Measurements from ENCODE around the gene PRKCE.

Gene PRKCE

DNA sequence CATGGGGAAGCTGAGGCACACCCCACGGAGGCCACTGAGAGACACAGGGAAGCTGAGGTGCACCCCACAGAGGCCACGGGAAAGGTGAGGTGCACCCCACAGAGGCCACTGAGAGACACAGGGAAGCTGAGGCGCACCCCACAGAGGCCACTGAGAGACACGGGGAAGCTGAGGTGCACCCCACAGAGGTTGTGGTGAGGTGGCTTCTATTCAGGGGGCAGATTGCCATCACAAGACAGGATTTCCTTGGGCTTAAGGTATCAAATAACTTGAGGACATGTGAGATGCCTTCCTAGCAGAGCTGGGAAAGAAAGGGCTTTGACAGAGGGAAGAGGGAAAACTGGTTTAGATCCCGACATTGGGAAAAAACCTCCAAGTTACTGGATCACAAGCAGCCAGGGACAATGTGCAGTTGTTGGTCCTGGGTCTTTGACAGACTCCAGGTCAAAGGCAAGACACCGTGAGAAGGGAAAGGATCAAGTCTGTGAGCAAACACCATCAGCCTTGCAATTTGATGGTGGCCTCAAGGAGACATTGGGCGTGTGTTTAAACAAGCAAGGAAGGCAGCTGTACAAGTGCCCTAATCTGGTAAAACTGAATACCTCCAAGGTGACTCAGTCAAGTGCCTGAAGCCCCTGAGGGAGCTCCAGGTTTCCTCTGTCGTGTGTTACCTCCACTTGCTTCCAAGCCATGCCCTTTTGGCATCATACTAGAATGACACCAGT lies 512.5 kb downstream of the PRKCE start:
- DNase-seq = no peak

- DNase-seq = no peak
These were observed 513.2 kb downstream of the PRKCE start for GRCh38 chr2:46164529-46165301.

DNA sequence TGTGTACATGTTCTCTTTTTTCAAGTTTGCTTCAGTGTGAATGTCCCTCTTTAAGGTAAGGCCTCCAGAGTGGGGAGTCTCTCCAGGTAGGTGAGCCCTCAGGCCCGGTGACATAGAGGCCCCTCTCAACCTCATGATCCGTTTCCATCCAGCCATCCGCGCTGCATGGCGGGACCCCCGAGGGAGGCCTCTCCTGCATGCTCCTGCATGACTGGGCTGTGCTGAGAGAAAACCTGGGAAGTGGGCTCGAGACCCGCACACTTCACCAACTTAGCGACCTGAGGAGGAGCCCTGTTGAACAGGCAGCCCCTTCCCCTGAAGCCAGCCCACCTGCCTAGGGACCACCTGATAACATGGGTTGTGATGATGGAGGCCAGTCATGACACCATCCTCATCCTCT lies 514.4 kb downstream of the PRKCE start:
- no peak for DNase-seq

- DNase-seq = no peak
These were observed 515.9 kb downstream of the PRKCE start for GRCh38 chr2:46167406-46167805.

DNA sequence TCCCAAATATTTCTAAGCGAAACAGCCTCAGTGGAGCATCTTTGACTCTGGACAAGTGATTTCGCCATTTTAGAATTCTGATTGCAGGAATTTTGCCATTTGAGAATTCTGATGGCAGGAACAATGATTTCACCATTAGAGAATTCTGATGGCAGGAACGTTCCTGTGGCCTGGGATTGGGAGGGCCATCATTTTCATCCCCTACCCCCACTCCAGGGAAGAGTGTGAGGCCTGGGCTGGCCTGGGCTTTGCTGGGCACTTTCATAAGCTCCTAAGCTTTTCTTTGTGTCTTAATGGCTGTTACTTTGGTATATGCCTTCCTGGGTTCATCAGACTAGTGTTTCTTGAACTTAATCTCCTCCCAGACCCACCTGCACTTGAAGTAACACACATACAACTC lies 516.4 kb downstream of the PRKCE start:
- no peak for DNase-seq

GRCh38 chr2:46169467-46169866 lies 518.0 kb downstream of the PRKCE start:
- no peak for DNase-seq

DNA sequence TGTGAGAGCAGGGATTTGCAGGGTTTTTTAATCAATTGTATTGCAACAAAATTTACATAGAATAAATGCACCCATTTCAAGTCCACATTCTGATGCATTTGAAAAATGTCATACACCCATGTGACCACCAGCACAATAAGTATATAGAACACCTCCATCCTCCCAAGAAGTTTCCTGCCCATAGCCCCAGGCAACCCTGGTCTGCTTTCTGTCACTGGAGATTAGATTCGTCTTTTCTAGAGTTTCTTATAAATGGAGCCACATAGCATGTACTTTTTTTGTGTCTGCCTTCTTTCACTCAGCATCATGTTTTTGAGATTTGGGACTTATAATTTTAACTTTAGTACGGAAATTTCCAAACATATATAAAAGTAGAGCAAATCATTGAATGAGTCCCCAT lies 518.6 kb downstream of the PRKCE start:
- no peak for DNase-seq

GRCh38 chr2:46170611-46171350 lies 519.3 kb downstream of the PRKCE start:
- no peak for DNase-seq

DNA sequence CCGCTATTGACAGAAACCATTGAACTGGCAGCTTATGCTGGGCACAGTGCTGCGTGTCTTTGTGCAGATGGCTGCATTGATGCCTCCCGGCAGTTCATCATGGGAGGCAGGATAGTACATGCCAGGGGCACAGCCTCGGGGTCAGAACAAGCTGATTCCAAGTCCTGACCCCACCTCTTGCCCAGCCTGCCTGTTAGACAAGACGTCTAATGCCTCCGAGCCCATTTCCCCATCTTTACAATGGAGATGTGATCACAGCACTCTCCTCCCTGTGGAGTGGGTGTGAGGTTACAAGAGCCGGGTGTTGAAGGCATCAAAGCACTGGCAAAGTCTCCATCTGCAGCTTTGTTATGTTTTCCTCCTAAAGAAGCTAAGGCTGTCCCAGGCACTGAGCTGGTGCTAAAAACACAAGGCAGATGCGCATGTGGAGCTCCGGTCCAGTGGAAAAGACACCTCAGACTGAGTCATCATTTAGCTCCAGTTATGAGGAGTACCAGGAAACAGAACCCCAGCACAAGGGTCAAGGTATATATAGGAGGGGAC lies 520.0 kb downstream of the PRKCE start:
- DNase-seq = no peak

DNA sequence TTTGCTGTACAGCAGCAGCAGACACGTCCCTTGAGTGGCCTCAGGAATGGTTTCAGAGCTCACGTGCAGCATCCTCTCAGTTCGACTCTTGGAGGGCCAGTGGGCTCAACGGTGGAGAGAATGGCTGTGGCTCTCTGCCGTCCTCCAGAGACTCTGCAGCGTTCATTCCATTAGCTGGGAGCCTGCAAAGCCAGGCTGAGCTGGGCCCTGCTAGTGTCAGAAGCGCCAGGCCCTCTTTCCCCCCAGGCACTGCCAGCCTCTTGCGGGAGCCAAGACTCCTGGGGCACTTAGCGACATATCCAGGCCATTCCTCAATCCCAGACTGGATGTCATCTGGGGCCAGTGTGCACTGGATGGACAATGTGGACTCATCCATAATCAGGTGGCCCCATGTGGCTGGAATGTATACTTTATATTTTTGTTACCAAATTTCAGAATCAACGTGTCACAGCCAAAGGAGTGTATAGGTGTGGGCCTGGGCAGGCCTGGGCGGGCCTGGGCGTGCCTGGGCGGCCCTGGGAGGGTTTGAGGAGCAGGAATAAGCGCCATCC lies 520.6 kb downstream of the PRKCE start:
- DNase-seq = no peak

- DNase-seq = no peak
These were observed 521.6 kb downstream of the PRKCE start for GRCh38 chr2:46173030-46173429.

DNA sequence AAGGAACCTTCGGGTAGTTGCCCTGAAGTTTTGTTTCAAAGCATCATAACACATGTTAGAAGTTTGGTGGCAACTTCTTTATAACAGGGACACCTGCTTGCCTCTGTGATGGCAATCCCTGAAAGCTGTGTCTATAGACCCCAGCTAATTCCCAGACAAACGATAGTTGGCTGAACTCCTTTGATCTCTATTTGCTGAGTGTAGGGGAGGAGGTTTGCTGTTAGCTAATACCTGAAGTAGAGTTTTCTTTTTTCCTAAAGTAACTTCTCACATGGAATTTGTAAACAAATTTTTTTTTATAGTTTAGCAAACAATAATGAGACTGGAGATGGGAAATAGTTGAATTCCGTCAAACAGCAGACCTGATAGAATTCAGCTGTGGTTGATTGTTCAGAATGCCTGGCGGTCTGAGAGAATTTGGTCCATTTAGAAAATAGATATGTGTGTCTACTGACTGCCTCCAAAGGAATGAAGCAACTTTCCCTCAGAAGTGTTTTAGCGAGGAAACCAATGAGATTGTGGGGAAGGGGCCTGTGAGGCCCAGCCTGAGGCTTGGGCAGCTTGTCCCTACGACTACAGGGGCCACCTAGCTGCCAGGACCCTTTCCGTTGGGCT lies 522.3 kb downstream of the PRKCE start:
- no peak for DNase-seq

DNA sequence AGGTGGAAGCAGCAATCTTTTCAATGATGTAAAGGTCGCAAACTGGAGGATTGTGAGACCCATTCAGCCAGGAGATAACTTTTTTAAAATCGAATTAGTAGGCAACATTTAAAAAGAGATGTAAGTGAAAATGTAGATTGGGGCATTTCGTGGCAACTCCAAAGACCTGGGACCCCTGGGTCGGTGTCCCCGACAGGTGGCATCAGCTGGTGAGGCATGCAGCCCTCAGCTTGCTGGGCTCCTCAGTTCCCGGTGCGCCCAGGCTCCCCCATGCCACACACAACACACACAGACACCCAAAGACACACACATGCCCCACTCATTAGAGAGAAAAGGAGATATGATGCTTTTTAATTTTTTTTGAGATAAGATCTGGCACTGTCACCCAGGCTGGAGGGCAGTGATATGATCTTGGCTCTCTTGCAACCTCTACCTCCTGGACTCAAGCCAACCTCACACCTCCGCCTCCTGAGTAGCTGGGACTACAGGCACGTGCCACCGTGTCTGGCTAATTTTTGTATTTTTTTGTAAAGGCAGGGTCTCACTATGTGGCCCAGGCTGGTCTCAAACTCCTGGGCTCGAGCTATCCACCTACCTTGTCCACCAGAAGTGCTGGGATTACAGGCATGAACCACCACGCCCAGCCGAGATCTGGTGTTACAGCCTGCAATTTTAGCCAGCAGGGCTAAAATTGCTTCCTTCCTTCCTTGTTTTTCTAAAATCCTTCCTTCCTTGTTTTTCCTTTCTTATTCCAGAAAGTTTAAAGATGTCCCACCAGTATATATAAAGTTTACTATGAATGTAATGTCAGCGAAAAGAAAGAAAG lies 523.1 kb downstream of the PRKCE start:
- DNase-seq = no peak

- no peak for DNase-seq
These were observed 523.9 kb downstream of the PRKCE start for GRCh38 chr2:46175419-46175818.

GRCh38 chr2:46177461-46178089 lies 526.1 kb downstream of the PRKCE start:
- no peak for DNase-seq

DNA sequence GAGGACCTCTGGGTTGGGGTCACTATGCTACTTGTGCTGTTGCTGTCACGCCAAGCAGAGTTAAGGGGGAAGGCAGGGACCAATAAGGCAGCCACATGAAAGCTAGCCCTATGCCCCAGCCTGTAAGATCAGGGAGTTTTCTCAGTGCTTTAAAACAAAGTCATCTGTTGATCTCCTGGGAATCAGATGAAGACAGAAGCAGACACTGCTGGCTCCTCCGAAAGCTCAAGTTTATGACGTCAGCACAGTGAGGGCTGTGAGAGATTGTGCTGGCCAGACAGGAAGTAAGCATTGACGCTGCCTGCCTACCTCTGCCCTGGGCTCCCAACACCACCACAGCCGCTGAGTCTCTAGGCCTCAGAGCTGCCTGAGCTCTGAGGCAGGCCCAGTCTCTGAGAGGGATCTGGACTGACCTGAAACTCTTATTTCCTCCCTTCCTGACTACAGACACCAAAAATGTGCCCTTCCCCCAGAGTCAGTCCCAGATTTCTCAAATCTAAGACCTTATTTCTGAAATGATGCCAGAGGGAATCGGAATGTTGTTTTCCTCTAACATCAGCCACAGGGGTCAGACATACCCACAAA lies 527.7 kb downstream of the PRKCE start:
- DNase-seq = peak; percentile 48

- no peak for DNase-seq
These were observed 528.7 kb downstream of the PRKCE start for GRCh38 chr2:46180189-46180588.

DNA sequence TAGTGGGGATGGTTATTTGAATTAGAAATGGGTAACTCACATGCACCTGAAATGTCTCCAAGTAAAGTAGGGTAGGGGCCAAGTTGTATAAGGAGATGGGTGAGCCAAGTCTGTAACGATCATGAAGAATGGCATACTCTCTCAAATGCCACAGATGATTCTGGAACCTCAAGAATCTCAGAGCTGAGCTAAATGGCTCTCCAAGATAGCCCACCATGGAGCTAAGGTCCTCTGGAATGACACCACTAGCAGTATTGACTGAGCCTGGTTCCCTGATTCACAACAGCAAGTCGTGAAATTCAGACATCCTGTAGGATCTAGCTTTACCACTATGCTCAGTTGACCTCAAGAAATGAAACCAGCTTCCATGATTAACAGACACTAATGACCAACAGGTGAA lies 529.8 kb downstream of the PRKCE start:
- no peak for DNase-seq

DNA sequence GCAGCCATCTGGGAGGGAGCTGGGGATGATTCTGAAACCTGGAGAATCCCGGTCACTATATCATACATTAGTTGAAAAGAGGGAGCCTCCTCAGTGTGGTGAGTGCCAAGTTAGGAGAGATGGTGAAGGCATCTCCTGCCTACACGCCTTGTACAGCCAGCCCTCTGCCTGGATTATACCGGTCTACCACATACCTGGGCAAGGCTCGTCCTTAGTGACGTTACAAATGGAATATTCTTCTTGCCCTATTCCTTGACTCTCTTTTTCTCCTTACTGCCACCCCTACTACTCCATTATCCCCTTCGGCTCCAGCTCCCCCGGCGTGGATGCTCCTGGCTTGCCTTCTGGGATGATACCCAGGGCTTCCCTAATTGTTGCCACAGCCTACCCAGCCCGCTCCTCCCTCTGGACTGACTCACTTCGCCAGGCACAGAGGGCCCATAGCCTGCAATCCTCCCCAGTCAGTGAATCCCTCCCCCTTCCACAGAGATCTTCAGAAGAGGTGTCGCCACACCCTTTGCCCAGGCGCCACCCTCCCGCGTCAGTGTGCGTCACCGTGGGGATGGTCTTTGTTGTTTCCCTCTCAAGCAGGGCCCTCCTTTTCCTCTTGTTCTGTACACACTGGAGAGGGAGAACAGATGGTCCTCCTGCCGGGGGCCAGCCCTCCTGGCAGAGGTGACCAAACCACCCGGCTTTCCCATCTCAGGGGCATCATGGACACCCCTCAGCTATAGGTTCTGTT lies 530.5 kb downstream of the PRKCE start:
- DNase-seq = no peak

DNA sequence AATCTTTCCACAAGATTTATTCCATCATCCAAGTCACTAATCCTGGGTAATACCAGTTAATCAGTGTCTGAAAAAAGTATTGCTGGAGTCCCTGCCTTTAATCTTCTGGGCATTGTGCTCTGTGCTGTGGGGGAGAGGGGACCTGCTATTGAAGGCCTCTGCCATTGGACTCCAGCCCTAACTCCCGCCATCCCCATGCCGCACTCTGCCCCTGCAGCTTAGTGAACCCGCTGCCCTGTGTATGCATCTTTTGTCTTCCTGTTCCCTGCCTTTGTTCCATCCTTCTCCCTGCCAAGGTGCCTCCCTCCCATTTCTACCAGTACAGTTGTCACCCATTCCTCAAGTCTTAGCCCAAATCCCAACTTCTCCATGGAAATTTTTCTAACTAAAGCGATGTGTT lies 532.0 kb downstream of the PRKCE start:
- no peak for DNase-seq
